ENCODE measurements around the gene DMD. TPM values are rescaled to one million over a fixed set of nuclear protein-coding genes. Genes with fewer than 3 reads are reported as not detected.

Gene DMD
- total RNA-seq, 1 donor from 2014 or later, result 30.6 TPM

DNA sequence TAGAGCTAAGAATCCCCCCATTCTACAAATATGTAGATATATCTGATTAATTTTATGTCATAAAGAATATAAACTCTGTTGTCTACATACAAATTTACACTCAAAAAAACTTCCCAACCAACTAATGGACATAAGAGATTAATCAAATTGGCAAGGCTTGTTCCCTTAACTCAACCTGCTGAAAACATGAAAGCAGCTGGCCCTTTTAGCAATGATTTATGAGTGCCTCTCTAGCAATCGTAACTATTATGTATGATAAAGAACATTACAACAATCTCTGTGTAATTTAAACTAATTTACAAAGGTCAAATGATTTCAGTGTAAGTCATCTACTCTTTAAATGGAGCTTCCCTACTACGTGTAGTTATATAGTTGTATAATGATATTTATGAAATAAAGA lies 2056.4 kb downstream of the DMD start:
- Histone ChIP-seq H3K79me2 (ENCODE audit: low read depth) (no peaks in the 10 kb centered on the region), H3K36me3 (no peaks in the 10 kb centered on the region), H3K4me2 (no peak overlapping the region), H3K4me3 (no peak overlapping the region), H2AFZ (replicated peaks) (no peak overlapping the region), H3K27me3 (no peaks in the 10 kb centered on the region), H3K9ac (no peak overlapping the region), H3K27ac (no peak overlapping the region), H3K4me1 (no peaks in the 10 kb centered on the region), H4K20me1 (ENCODE audit: low read depth) (no peaks in the 10 kb centered on the region), H3K9me3 (ENCODE audit: low read depth) (peaks cover 3% of the 10 kb centered on the region), H3F3A (ENCODE audit: low read depth) (no peaks in the 10 kb centered on the region)
- Mint-ChIP-seq H3K9me3 (peaks cover 3% of the 10 kb centered on the region), H3K4me1 (no peaks in the 10 kb centered on the region), H3K27ac (no peak overlapping the region), H3K4me3 (no peak overlapping the region), H3K36me3 (peaks cover 12% of the 10 kb centered on the region), H3K27me3 (ENCODE audit: insufficient read depth, low read depth) (no peaks in the 10 kb centered on the region)
- DNase-seq (ENCODE audit: low spot score), result no peak
- TF ChIP-seq EZH2 (IDR thresholded peaks at IDR 0.05) (no peak), EZH2phosphoT487 (IDR thresholded peaks at IDR 0.05) (no peak), CTCF (IDR thresholded peaks at IDR 0.05) (no peak)

DNA sequence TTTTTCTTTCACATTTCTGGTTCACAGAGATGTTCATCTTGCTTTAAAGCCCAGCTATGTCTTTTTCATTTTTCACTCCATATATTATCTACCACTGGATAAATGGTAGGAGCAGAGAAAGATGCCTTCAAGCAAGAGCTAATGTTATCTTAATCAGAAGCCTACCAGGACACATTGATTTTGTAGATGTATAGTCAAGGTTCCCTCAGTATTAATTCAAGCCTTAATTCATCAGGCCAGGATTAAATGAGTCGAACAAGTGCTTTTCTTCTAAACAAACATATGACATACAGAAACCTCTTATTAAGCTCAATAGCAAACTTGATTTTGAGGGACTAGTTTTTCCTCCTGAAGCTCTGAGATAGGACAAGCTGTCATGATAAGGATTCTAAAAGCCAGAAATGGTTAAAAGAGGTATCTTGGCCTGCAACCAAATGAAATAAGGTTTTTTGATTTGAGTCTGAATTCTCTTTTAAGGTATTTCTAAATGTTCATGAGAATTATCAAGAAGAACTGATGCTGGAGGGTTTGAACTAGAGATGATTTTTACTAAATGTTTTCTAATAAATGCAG lies 2057.8 kb downstream of the DMD start:
- no peak for TF ChIP-seq CTCF (IDR thresholded peaks at IDR 0.05)
- TF ChIP-seq EZH2 (IDR thresholded peaks at IDR 0.05), result no peak
- TF ChIP-seq EZH2phosphoT487 (IDR thresholded peaks at IDR 0.05), result no peak
- no peaks in the 10 kb centered on the region for H4K20me1 ChIP-seq (ENCODE audit: low read depth)
- no peaks in the 10 kb centered on the region for H3K4me1 Mint-ChIP-seq
- peaks cover 9% of the 10 kb centered on the region for H3K36me3 Mint-ChIP-seq
- no peaks in the 10 kb centered on the region for H3K27me3 Mint-ChIP-seq (ENCODE audit: insufficient read depth, low read depth)
- no peaks in the 10 kb centered on the region for H3K27me3 ChIP-seq
- H3F3A ChIP-seq (ENCODE audit: low read depth), result no peaks in the 10 kb centered on the region
- H3K36me3 ChIP-seq, result no peaks in the 10 kb centered on the region
- no peak overlapping the region for H3K27ac ChIP-seq
- no peak overlapping the region for H3K9ac ChIP-seq
- DNase-seq (ENCODE audit: low spot score), result no peak
- peaks cover 3% of the 10 kb centered on the region for H3K9me3 Mint-ChIP-seq
- no peak overlapping the region for H3K4me3 ChIP-seq
- no peak overlapping the region for H3K27ac Mint-ChIP-seq
- no peaks in the 10 kb centered on the region for H3K79me2 ChIP-seq (ENCODE audit: low read depth)
- peaks cover 3% of the 10 kb centered on the region for H3K9me3 ChIP-seq (ENCODE audit: low read depth)
- no peak overlapping the region for H2AFZ ChIP-seq (replicated peaks)
- no peak overlapping the region for H3K4me2 ChIP-seq
- H3K4me1 ChIP-seq, result no peaks in the 10 kb centered on the region
- H3K4me3 Mint-ChIP-seq, result no peak overlapping the region

DNA sequence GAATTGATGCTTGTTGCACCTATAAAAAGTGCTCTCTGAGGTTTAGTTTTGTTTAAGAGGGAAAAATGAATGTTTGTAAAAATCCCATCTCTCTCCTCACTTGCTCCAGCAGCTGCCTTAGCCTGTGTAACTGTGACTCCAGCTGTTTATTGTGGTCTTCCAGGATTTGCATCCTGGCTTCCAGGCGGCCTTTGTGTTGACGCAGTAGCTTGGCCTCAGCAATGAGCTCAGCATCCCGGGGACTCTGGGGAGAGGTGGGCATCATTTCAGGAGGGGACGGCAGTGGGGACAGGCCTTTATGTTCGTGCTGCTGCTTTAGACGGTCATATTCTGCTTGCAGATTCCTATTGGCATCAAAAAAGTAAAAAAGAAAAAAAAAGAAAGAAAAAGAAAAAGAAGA lies 2064.2 kb downstream of the DMD start:
- no peaks in the 10 kb centered on the region for H3K27me3 ChIP-seq
- H3K4me1 ChIP-seq, result no peaks in the 10 kb centered on the region
- TF ChIP-seq EZH2 (IDR thresholded peaks at IDR 0.05), result no peak
- no peak for TF ChIP-seq CTCF (IDR thresholded peaks at IDR 0.05)
- no peak for TF ChIP-seq EZH2phosphoT487 (IDR thresholded peaks at IDR 0.05)
- H3K4me2 ChIP-seq, result peak overlapping the region; percentile 7
- no peaks in the 10 kb centered on the region for H3F3A ChIP-seq (ENCODE audit: low read depth)
- H3K9ac ChIP-seq, result no peak overlapping the region
- Mint-ChIP-seq H3K4me1 (no peaks in the 10 kb centered on the region), H3K27ac (no peak overlapping the region), H3K4me3 (no peak overlapping the region), H3K36me3 (peaks cover 27% of the 10 kb centered on the region), H3K9me3 (no peaks in the 10 kb centered on the region), H3K27me3 (ENCODE audit: insufficient read depth, low read depth) (no peaks in the 10 kb centered on the region)
- peak; percentile 54 for DNase-seq (ENCODE audit: low spot score)
- H3K36me3 ChIP-seq, result no peaks in the 10 kb centered on the region
- H3K4me3 ChIP-seq, result no peak overlapping the region
- H4K20me1 ChIP-seq (ENCODE audit: low read depth), result no peaks in the 10 kb centered on the region
- no peak overlapping the region for H3K27ac ChIP-seq
- no peaks in the 10 kb centered on the region for H3K79me2 ChIP-seq (ENCODE audit: low read depth)
- H3K9me3 ChIP-seq (ENCODE audit: low read depth), result peaks cover 5% of the 10 kb centered on the region
- H2AFZ ChIP-seq (replicated peaks), result no peak overlapping the region

All from neural progenitor cell (in vitro differentiated cells).